ENCODE results near the gene GRAMD2B.

GRAMD2B gene

DNA sequence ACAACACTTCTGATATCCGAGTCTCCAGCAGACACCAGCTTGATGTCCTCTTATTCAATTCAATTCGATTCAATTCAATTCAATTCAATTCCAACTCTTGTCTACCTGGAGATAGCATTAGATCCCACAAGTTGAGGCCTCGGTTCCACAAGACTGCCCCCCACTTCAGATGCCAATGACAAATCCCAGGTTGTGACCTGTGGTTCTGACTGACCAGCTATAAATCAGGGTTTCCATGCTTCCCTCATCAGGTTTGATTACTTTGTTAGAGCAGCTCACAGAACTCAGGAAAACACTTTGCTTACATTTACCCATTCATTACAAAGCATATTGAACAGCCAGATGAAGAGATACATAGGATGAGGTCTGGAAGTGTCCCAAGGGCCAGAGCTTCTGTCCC, 89.2 kb downstream of the GRAMD2B start:
- no peak for TF ChIP-seq CTCF (IDR thresholded peaks at IDR 0.05; ENCODE audit: insufficient read depth, low read depth, low read length, missing control alignments)
- no peak for DNase-seq (ENCODE audit: low read depth)

DNA sequence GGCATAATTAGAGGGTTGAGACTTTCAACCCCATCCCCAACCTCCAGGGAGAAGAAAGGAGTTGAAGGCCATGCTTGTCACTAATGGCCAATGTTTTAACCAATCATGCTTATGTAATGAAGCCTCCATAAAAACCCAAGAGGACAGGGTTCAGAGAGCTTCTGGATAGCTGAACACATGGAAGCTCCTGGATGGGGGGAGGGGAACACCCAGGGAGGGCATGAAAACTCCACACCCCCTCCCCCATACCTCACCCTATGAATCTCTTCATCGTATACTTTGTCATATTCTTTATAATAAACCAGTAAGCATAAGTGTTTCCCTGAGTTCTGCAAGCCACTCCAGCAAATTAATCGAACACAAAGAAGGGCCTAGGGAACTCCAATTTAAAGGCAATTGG, 90.1 kb downstream of the GRAMD2B start:
- no peak for DNase-seq (ENCODE audit: low read depth)
- no peak overlapping the region for H3K4me3 ChIP-seq (ENCODE audit: low read length)
- TF ChIP-seq CTCF (IDR thresholded peaks at IDR 0.05; ENCODE audit: insufficient read depth, low read depth, low read length, missing control alignments), result no peak

More for the DNA sequence above, 89.2 kb downstream of the GRAMD2B start:
- H3K4me3 ChIP-seq (ENCODE audit: low read length), result no peak overlapping the region

DNA sequence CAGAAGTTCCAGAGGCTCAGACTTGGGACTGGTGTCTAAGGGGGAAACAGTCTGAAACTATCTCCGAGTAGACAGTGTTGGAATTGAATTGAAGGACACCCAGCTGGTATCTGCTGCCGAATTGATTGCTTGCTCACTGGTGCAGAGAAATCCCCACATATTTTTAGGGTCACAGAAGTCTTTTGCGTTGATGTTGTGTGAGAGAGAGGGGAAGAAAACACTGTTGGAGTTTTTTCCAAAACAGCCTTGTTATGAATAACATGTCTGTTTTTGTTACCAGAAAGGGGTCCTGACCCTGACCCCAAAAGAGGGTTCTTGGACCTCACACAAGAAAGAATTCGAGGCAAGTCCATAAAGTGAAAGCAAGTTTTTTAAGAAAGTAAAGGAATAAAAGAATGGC, 90.5 kb downstream of the GRAMD2B start:
- no peak for DNase-seq (ENCODE audit: low read depth)
- H3K4me3 ChIP-seq (ENCODE audit: low read length), result no peak overlapping the region
- no peak for TF ChIP-seq CTCF (IDR thresholded peaks at IDR 0.05; ENCODE audit: insufficient read depth, low read depth, low read length, missing control alignments)

GRCh38 chr5:126514131-126514557, 90.9 kb downstream of the GRAMD2B start:
- H3K4me3 ChIP-seq (ENCODE audit: low read length), result no peak overlapping the region
- no peak for DNase-seq (ENCODE audit: low read depth)
- TF ChIP-seq CTCF (IDR thresholded peaks at IDR 0.05; ENCODE audit: insufficient read depth, low read depth, low read length, missing control alignments), result no peak

GRCh38 chr5:126514558-126515141, 91.4 kb downstream of the GRAMD2B start:
- no peak for DNase-seq (ENCODE audit: low read depth)
- no peak overlapping the region for H3K4me3 ChIP-seq (ENCODE audit: low read length)
- TF ChIP-seq CTCF (IDR thresholded peaks at IDR 0.05; ENCODE audit: insufficient read depth, low read depth, low read length, missing control alignments), result no peak

- no peak for TF ChIP-seq CTCF (IDR thresholded peaks at IDR 0.05; ENCODE audit: insufficient read depth, low read depth, low read length, missing control alignments)
- no peak for DNase-seq (ENCODE audit: low read depth)
- H3K4me3 ChIP-seq (ENCODE audit: low read length), result no peak overlapping the region
Observed at GRCh38 chr5:126515337-126515736, 92.1 kb downstream of the GRAMD2B start.

DNA sequence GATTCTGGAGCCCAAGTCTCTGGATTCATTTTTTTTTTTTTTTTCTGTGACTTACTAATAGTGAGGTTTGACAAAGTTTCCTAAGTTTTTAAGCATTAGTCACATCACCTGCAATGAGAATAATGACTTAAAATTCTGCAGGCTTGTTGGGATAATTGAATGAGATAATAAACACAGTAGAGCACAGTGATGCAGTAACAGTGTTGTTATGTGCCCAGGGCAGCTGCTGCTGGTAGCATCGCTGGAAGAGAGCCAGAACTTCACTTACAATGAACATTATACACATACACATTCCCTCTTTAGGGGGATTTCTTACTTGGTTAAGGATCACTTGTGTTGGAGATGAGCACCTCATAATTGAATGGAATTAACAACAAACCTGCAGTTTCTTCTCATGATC, 92.9 kb downstream of the GRAMD2B start:
- peak; percentile 81 for DNase-seq (ENCODE audit: low read depth)
- TF ChIP-seq CTCF (IDR thresholded peaks at IDR 0.05; ENCODE audit: insufficient read depth, low read depth, low read length, missing control alignments), result no peak
- H3K4me3 ChIP-seq (ENCODE audit: low read length), result no peak overlapping the region
